ENCODE measurements around the gene TMEM256.

DNA sequence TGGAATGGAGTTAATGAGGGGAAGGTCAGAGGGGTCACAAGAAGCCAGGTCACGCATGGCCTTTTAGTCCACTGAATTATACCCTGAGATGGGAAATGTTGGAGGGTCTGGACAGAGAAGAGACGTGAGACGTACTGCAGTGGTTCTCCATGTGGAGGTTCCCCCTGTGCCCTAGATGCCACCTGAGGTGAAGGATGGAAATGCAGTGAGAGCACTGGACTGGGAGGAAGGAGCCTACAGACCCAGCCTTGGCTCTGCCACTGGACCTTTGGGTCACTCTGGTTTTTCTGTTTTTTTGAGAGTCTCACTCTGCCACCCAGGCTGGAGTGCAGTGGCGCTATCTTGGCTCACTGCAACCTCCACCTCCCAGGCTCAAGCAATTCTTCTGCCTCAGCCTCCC is 7.8 kb downstream of the TMEM256 start:
- TF ChIP-seq, protein P1, sequence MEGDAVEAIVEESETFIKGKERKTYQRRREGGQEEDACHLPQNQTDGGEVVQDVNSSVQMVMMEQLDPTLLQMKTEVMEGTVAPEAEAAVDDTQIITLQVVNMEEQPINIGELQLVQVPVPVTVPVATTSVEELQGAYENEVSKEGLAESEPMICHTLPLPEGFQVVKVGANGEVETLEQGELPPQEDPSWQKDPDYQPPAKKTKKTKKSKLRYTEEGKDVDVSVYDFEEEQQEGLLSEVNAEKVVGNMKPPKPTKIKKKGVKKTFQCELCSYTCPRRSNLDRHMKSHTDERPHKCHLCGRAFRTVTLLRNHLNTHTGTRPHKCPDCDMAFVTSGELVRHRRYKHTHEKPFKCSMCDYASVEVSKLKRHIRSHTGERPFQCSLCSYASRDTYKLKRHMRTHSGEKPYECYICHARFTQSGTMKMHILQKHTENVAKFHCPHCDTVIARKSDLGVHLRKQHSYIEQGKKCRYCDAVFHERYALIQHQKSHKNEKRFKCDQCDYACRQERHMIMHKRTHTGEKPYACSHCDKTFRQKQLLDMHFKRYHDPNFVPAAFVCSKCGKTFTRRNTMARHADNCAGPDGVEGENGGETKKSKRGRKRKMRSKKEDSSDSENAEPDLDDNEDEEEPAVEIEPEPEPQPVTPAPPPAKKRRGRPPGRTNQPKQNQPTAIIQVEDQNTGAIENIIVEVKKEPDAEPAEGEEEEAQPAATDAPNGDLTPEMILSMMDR (IDR thresholded peaks at IDR 0.05; ENCODE audit: insufficient read depth, low read length) = no peak
- TF ChIP-seq POLR2AphosphoS5 (IDR thresholded peaks at IDR 0.05; ENCODE audit: low read depth) = no peak
- no peak for TF ChIP-seq SPI1 (IDR thresholded peaks at IDR 0.05; ENCODE audit: borderline replicate concordance, low read depth)
